Measurements from ENCODE around the gene COL6A1. TPM values are rescaled to one million over a fixed set of nuclear protein-coding genes. Genes with fewer than 3 reads are reported as not detected.
"Not testable (repeated sequence)": the region's sequence is repeated elsewhere in the genome, so short reads cannot be mapped to it uniquely, and the experiment has no call there.

Gene COL6A1
- total RNA-seq, 1 donor from 2014 or later, result 545 TPM

GRCh38 chr21:45969921-45970673, 11.5 kb upstream of the COL6A1 start:
- DNase-seq, result no peak

- peak; percentile 25 for DNase-seq
These were observed 10.6 kb upstream of the COL6A1 start for GRCh38 chr21:45970674-45971615.

GRCh38 chr21:45971616-45972352, 9.8 kb upstream of the COL6A1 start:
- DNase-seq, result peak; percentile 87

DNA sequence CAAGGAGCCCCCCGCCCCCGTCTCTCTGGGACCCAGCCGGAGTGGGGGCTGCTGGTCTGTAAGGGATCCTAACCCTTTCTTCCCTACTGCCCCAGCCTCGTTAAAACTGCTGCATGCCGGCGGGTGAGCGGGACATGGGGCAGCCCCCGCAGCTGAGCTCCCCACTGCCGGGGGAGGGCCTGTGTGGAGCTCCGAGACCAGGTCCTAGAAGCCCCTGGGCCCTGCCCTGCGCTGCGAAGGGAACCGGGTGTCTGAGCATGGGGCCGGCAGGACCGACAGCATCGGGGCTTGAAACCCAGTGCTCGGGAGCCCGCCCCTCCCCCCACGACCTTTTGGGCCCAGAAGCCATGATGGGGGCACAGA, 9.2 kb upstream of the COL6A1 start:
- no peak for DNase-seq

DNA sequence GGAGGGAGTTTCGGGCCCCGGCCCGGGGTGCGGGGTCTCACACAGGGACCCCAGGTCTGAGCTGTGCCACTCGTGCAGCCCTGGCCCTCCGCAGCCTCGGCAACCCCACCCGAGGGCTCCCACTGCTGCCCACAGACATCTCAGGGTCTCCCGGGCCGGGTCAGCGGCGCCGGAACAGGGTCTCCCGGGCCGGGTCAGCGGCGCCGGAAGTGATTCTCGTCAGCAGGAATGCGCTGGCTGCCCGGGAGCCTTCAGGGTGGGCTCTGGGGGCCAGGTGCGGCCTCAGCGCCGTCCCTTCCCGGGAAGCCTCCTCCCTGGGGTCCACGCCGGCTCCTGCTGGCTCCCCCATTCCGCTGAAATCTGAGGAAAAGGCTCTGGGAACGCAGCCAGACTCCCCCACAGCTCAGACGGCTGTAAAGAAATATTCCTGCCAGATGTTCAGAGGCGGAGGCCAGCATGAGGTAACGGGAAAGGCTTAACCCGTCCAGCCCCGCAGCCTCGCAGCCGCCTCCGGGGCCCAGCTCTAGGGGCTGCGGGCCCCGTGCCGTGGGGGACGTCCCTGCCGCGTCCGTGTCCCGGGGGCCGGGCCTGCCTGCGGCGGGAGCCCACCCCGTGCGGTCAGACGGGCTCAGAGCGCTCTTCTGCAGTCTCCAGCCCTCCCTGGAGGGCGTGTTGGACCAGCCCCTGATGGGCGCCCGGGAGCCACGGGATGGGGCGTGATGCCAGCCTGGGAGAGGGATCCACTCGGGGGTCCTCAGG, 8.7 kb upstream of the COL6A1 start:
- peak; percentile 97 for DNase-seq

GRCh38 chr21:45973475-45974072, 8.0 kb upstream of the COL6A1 start:
- peak; percentile 94 for DNase-seq

DNA sequence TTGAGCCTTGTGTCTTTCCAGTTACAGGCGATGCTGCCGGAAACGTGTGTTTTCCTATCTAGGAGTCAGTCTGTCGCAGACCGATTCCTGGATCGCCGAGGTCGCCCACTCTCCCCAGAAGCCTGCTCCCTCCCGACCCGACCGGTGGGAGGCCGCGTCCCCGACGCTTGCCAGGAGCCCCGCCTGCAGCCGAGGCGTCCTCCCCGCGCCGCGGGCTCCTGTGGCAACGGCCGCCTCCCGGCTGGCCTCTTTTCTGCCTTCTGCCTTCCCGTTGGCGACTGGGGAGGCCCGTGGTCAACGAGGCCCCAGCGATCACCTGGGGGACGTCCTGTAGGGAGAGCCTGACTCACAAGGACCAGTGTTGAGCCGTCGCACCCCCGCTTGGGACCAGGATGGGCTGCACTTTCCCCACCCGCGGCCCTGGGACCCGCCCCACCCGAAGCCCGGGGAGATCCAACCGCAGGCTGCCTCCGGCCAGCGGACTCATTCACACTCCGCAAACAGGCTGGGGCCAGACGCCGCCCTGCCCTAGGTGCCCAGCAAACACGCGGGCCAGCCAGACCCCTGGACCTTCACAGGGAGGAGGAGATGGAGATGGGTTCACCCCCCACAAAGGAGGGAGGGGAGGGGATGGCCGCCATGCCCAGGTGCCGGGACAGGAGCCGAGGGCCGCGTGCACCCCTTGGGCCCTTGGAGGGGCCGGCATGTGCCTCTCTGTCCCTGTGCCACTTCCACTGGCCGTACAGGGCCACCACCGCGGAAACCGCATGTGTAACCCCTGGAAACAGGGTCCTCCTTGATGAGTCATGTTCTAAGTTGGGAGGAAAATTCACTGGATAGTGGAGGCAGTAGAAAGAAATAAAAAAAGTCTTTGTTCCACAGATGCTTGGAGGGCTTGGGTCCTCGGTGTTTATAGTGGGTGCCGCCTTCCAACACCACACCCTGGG, 7.2 kb upstream of the COL6A1 start:
- peak; percentile 80 for DNase-seq

- no peak for DNase-seq
These were observed 6.4 kb upstream of the COL6A1 start for GRCh38 chr21:45975020-45975666.

GRCh38 chr21:45975667-45976409, 5.7 kb upstream of the COL6A1 start:
- not testable (repeated sequence) for DNase-seq

DNA sequence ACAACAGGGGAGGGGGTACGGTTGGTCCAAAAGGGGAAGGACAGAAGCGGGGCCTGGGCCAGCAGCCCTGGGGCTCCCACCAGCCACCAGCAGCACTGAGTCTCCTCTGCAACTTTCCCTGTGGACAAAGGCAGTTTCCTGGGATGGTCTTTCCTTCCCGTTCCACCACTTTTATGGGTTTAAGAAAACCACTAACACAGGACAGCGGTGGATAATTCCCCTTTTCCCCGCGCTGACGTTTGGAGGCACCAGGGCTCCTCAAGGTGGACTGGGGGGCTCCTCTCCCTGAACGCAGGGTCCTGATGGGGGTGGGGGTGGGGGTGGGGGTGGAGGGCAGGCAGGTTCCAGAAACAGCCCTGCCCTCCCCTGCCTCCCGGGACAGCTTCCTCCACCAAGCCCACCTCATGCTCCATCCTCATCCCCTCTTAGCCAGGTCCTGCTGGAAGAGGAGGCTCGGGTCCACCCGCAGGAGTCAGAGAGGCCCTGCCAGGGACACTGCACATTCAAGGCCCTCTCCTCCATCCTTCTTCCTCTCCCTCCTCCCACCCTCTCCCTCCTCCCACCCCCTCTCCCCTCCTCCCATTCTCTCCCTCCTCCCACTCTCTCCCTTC, 4.8 kb upstream of the COL6A1 start:
- DNase-seq, result no peak

- DNase-seq, result no peak
These were observed 4.2 kb upstream of the COL6A1 start for GRCh38 chr21:45977396-45977795.

DNA sequence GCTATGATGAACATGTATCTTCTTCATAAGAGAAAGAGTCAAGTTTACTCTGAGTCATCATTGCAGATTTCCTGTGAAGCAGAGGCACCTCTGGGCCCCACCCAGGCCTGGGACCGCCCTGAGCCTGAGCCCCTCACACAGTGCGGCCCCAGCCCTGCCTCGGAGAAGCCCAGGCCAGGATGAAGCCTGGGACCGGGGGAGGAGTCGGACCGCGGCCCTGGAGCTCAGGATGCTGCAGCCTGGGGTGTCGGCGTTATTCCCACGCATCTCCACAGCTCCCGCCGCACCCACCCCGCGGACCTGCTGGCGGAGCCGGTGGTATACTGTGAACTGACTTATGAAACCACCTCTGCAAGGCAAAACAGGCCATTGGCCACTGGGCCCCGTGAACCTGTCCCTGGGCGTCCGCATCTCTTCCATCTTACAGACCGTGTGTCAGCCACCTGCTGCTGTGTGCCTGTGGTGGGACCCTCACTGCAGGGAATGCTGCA, 2.4 kb upstream of the COL6A1 start:
- no peak for DNase-seq

- DNase-seq, result no peak
These were observed 1.9 kb upstream of the COL6A1 start for GRCh38 chr21:45979651-45980050.

- DNase-seq, result no peak
These were observed 1.3 kb upstream of the COL6A1 start for GRCh38 chr21:45980271-45980670.

GRCh38 chr21:45980697-45981096, 873 bp upstream of the COL6A1 start:
- no peak for DNase-seq

DNA sequence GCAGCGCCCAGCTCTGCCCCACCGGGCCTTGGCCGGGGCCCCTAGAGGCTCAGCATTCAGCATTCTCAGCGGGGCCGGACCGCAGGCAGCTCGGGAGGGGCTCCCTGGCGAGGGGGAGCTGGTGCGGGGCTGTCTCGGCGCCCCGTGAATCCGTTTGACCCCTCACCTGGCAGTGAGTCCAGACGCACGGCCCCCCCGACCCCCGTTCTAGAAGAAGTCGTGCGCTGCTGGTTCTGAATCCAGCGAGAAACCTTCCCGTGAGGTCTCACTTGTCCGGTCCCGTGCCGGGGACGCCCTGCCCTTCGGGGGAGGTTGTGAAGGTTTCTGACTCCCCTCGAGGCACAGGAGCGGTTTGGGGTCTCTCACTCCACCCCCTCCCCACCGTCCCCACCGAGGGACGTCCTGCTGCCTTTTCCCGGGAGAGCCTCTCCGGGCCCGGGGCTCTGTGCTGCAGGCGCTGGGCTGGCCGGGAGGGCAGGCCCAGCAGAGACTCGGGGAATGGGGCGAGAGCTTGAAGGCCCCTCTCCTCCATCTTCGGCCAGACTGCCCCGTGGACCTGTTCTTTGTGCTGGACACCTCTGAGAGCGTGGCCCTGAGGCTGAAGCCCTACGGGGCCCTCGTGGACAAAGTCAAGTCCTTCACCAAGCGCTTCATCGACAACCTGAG, 655 bp downstream of the COL6A1 start:
- DNase-seq, result no peak

DNA sequence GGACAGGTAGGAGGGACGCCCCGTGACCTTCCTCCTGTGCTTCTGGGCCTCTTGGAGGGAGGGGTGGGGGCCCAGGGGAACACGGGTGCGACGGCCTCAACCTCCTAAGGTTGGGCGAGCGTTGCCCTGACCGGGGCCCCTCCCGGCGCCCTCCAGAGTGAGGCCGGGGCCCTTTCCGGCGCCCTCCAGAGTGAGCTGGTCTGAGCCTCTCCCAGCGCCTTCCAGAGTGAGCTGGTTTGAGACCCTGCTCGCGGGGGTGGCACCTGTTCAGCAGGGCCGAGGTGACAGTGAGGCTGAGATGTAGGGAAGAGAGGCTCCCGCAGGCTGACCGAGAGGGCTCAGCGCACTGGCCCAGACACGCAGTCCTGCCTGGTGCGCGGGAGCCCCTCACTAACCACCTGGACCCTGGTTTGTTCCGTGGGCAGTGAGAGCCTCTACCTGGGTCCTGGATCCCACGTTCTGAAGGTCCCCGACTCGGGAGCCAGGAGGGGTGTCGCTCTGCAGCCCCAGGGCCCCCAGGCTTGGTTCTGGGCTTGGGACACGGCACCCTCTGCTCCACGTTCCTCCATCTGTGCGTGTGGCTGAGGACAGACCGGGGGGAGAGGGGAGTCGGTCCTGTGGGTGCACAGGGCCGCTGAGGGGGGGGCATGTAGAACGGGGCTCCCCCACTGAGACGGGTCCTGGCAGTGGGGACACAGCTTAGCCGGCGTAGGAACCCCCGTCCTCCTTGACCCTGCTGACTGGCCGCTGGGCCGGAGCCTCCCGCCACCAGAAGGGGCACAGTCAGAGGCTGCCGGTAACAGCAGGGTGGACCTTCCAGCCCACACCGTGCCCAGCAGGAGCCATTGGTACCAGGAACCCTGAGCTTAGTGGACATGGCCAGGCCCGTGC, 1.4 kb downstream of the COL6A1 start:
- DNase-seq, result no peak
